ENCODE results near the gene FBXO21. TPM values are rescaled to one million over a fixed set of nuclear protein-coding genes. Genes with fewer than 3 reads are reported as not detected.
A peak's percentile ranks its signal among the peaks of the same experiment; 100 is the strongest.

FBXO21 gene
- total RNA-seq, 1 experiment from 2014 or later, result 230 TPM

DNA sequence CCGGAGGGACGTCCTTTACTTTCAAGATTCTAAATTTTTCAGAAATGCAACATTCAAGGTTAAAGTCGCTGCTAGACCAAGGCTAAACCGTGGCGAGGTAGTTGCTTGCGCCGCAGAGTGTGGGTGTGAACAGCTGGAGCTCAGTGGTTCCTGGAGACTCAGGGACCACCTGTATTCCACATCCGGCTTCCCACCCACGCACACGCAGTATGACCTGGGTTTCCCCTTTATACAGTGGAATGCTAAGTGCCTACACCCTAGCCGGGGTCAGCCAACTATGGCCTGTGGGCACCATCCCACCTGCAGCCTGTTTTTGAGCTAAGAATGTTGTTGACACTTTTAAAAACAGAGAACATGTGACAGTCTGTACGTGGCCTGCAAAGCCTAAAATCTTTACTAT lies 48.2 kb downstream of the FBXO21 start:
- Histone ChIP-seq H3K27ac (ENCODE audit: low read length) (peak overlapping the region; percentile 86), H4K20me1 (ENCODE audit: low read length) (no peaks in the 10 kb centered on the region), H3K4me2 (ENCODE audit: low read length) (peak overlapping the region; percentile 74), H3K36me3 (ENCODE audit: low read depth, low read length) (peaks cover 7% of the 10 kb centered on the region; the same call in 1 of the 2 replicates), H3F3A (ENCODE audit: low read length, unreplicated experiment) (peaks cover 4% of the 10 kb centered on the region), H3K27me3 (ENCODE audit: low read length) (no peaks in the 10 kb centered on the region), H3K4me3 (ENCODE audit: low read length) (no peak overlapping the region), H3K9ac (ENCODE audit: low read length) (peak overlapping the region; percentile 68), H3K9me3 (ENCODE audit: low read length) (no peaks in the 10 kb centered on the region), H2AFZ (ENCODE audit: low read length) (no peak overlapping the region), H3K79me2 (ENCODE audit: low read length) (no peaks in the 10 kb centered on the region), H3K4me1 (ENCODE audit: insufficient read depth, low read length) (peaks cover 32% of the 10 kb centered on the region), H3K9me2 (replicated peaks; ENCODE audit: low read length) (no peaks in the 10 kb centered on the region)
- intact Hi-C loops (cut with micrococcal nuclease), result loop anchor here (5.0 kb wide), 1 partner anchor 115 kb away; no protein-coding TSS in a partner anchor
- TF ChIP-seq, protein P1, sequence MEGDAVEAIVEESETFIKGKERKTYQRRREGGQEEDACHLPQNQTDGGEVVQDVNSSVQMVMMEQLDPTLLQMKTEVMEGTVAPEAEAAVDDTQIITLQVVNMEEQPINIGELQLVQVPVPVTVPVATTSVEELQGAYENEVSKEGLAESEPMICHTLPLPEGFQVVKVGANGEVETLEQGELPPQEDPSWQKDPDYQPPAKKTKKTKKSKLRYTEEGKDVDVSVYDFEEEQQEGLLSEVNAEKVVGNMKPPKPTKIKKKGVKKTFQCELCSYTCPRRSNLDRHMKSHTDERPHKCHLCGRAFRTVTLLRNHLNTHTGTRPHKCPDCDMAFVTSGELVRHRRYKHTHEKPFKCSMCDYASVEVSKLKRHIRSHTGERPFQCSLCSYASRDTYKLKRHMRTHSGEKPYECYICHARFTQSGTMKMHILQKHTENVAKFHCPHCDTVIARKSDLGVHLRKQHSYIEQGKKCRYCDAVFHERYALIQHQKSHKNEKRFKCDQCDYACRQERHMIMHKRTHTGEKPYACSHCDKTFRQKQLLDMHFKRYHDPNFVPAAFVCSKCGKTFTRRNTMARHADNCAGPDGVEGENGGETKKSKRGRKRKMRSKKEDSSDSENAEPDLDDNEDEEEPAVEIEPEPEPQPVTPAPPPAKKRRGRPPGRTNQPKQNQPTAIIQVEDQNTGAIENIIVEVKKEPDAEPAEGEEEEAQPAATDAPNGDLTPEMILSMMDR (conservative IDR thresholded peaks at IDR 0.05; ENCODE audit: low read depth, low read length), result no peak
- TF ChIP-seq EZH2 (IDR thresholded peaks at IDR 0.05; ENCODE audit: low read length, unreplicated experiment), result no peak
- TF ChIP-seq EZH2phosphoT487 (IDR thresholded peaks at IDR 0.05; ENCODE audit: borderline replicate concordance, low read length), result no peak
- ATAC-seq (no peak), DNase-seq (no peak)
- CTCF ChIA-PET, result no interaction called here
- BruUV-seq (replicated peaks), result no TSS peak
- POLR2A ChIA-PET (ENCODE audit: unreplicated experiment), result no interaction called here

DNA sequence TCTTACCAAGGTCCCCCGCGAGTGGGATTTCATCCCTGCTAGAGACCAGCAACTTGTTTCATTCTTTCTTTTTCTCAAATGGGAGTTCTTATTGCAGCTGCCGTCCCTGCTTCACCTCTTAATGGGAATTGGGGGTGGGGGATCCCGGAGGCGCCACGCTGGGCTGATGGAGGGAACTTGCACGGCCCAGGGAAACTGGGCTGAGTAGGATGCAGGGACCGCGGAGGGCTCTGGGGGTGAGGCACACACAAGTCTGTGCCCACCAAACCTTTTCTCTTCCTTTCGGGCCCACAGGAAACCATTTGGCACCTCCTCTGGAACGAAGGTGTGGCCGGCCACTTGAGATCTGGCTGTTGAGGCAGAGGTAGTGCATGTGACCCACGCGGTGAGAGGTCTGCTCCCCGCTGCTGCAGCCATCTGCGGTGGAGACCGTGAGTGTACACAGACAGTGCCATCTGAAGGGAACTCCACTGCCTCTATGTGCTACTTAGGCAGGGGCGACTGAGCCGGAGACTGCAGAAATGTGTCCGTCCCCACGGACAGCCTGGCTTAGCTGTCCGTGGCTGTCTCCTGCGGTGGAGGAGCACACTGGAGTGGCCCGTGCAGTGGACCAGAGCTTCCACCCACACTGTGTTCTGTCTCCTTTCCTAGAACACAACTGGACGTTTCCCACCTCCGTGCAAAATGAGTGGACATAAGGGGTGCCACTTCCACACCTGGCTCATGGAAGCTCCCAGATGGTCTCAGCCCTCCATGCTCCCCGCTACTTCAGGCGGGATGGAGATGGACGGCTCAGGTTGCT lies 49.0 kb downstream of the FBXO21 start:
- no peak overlapping the region for H3K4me2 ChIP-seq (ENCODE audit: low read length)
- no peak for ATAC-seq

More for the DNA sequence above, 49.0 kb downstream of the FBXO21 start:
- Histone ChIP-seq H3K9ac (ENCODE audit: low read length) (no peak overlapping the region), H3K27me3 (ENCODE audit: low read length) (no peaks in the 10 kb centered on the region), H3K36me3 (ENCODE audit: low read depth, low read length) (peaks cover 7% of the 10 kb centered on the region; the same call in 1 of the 2 replicates), H3K27ac (ENCODE audit: low read length) (no peak overlapping the region), H3K4me1 (ENCODE audit: insufficient read depth, low read length) (peaks cover 32% of the 10 kb centered on the region), H3K79me2 (ENCODE audit: low read length) (no peaks in the 10 kb centered on the region), H4K20me1 (ENCODE audit: low read length) (no peaks in the 10 kb centered on the region), H3K9me3 (ENCODE audit: low read length) (no peaks in the 10 kb centered on the region), H2AFZ (ENCODE audit: low read length) (no peak overlapping the region), H3F3A (ENCODE audit: low read length, unreplicated experiment) (peaks cover 4% of the 10 kb centered on the region), H3K4me3 (ENCODE audit: low read length) (no peak overlapping the region), H3K9me2 (replicated peaks; ENCODE audit: low read length) (no peaks in the 10 kb centered on the region)
- intact Hi-C loops (cut with micrococcal nuclease), result loop anchor here (5.0 kb wide), 1 partner anchor 114 kb away; no protein-coding TSS in a partner anchor
- ChIA-PET CTCF (no interaction called here), POLR2A (ENCODE audit: unreplicated experiment) (no interaction called here)
- DNase-seq, result no peak
- no TSS peak for BruUV-seq (replicated peaks)
- TF ChIP-seq EZH2phosphoT487 (IDR thresholded peaks at IDR 0.05; ENCODE audit: borderline replicate concordance, low read length), result no peak
- no peak for TF ChIP-seq EZH2 (IDR thresholded peaks at IDR 0.05; ENCODE audit: low read length, unreplicated experiment)
- TF ChIP-seq, protein P1 (conservative IDR thresholded peaks at IDR 0.05; ENCODE audit: low read depth, low read length), result no peak
